Measurements from ENCODE around the gene SLC25A19.

SLC25A19 gene

DNA sequence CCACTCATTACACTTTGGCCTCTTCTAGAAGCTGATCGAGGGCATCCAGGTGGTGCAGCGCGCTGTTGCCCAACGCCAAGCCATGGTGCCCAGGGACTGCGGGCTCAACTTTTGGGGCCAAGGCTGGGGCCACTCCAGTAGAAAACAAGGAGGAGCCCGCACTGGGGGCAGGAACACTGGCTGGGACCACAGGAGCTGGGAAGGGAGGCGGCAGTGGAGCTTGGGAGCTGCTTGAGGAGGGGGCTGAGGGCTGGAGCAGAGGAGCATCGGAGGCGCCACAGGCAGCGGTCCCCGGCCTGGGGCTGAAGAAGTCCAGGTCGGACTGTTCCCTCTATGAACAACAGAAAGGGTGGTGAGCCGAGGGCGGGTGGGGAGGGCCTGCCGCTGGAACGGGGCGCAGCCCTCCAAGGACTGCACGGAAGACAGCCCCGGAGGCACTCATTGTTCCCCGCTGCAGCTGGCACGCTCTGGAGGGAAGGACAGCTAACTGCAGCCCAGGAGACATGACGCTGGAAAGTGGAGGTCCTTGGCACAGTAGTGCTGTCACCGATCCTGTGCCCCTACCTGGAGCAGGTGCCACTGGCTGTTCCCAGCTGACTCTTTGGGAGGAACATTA lies 49.3 kb downstream of the SLC25A19 start:
- no peak for DNase-seq

DNA sequence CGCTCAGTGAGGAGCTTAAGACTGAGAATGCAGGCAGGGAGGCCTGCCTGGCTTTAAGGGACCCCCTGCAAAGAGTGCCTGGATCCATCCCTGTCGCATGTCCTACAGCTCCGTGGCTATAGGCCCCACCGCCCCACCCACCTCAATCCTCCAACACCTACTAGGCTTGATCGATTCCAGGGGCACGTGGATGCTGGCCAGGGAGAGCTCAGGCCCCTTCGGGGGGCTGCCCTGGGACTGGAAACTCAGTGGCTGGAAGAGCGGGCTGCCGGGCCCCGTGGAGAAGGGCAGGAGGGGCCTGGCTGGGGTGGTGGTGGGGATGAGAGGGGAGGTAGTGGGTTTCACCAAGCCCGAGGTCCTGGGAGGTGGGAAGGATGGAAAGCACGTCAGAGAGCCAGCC lies 50.0 kb downstream of the SLC25A19 start:
- no peak for DNase-seq

DNA sequence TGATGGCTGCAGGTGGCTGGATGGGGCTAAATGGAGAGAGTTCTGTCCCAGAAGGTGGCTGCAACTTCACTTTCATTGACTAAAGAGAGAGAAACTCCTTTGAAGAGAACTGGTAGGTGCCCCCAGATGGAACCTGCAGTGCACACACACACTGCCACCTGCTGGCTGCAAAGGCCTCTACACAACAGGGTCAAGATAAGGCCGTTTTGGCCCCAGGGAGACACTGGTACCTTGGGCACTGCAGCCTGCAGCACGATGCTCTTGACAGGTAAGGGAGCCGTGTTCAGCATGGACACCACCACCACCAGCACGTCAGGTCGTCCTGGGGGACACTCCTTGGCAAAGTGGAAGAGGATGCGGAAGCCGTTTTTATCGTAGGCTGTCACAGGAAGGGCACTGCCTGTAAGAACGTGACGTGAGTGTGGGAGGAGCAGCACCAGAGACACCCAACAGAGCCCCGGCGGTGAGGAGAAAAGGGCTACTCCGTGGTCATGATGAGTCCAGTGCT lies 50.5 kb downstream of the SLC25A19 start:
- DNase-seq: peak; percentile 15 to 65 (median 28)

DNA sequence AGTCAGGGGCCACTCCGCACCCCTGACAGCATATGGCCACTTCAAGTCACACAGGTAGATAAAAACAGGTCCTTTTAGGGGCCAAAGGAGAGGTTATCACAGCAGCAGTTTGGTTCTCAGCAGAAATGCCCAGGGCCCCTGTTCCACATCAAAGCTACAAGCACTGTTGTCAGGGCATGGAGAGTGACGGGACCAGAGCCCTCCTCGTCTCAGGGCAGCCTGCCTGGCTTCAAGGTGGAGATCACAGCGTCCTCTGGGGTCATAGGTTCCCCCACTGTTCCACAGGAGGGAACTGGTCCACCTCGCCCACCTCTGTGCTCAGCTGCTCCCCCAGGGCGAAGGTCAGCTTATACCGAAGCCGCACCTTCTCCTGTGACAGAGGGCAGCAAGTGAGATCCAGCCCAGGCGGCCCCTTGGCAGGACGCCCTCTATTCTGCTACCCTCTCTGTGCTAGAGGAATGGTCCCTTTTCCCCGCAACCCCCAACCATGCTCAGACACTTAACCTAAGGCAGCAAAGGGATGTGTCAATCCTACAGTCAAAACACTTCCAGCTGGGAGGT lies 51.1 kb downstream of the SLC25A19 start:
- no peak for DNase-seq

DNA sequence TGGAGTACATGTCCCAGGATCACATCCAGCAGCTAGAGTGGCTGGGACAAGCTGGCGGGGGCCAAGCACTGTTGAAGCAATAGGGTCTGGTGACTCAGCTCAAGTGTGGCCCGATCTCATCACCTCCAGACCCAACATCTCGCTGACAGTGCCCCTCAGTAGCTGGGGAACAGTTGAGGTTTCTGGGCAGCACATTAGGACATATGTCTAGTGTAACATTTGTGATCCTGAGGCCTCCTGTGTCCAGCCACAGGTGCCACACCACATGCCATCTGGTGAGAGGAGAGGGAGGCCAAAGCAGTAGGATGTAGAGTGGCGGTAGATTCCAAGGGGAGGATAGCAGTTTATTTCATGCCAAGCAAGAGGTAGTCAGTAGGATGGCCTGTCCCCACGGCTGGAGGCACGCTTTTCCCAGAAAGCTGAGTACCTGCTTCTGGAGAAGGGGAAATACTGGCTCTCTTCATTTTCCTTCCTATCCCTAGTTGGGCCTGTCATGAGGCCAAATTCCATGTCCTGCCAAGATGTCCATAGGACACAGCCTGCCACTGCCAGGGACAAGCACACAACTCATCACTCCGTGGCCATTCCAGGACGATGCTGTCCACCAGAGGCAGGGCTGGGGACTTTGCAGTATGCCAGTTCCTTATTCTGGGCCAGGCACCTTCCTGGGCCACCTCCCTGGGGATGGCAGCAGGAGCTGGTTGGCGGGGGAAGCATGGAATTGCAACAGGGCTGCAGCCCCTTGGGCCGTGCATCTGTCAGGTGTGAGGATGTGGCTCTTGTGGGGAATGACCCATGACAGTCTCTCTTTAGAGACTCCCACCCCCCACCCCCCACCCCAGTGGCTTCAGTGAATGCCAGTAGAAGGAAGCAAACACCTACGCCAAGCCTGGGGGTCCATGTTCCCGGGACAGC lies 51.9 kb downstream of the SLC25A19 start:
- no peak for DNase-seq

DNA sequence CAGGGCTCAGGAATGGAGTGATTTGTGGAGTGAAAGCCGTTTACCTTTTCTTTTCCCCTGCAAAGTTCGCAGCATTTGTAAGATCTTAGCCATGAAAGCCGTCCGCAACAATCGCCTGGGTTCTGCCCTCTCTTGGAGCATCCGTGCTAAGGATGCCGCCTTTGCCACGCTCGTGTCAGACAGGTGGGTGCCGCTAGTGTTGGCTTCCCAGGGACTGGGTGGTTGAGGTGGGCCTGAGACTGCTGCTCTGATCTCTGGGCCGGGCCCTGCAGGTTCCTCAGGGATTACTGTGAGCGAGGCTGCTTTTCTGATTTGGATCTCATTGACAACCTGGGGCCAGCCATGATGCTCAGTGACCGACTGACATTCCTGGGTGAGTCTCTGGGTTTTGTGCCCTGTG lies 56.4 kb downstream of the SLC25A19 start:
- no peak for DNase-seq

DNA sequence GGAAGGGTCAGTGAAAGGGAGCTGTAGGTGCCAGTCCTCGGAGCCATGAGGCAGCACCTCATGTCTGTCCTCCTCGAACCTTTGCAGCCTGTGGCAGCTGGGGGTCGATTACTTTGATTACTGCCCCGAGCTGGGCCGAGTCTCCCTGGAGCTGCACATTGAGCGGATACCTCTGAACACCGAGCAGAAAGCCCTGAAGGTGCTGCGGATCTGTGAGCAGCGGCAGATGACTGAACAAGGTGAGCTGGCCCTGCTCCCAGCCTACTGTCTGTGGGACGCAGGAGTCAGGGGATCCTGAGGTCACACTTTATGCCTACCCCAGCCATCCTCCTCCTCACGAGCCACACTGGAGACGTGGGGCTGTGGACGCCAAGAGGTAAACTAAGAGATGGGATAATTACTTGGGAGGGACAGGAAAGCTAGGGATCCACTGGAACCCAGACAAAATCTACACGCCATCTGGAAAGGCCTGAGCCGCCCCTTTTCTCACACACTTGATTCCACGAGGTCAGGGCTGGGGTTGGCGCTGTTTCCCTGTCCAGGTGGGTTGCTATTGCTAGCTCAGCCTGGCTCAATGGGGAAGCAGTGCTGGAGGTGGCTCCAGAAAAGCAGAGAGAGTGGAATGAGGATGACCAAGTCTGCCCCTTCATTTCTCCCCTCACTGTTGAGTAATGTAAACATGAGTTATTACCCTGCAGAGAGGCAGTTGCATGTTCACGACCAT lies 57.3 kb downstream of the SLC25A19 start:
- no peak for DNase-seq

DNA sequence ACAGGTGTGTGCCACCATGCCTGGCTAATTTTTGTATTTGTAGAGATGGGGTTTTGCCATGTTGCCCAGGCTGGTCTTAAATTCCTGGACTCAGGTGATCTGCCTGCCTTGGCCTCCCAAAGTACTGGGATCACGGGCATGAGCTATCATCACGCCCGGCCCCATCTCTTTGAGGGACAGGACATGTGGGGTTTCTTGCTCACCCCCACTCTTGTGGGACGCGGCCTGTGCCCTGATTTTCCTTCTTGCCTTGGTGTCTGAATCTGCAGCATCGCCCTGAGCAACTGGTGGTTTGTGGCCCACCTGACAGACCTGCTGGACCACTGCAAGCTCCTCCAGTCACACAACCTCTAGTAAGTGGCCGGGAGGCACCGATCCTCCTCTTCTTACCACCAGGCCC lies 58.2 kb downstream of the SLC25A19 start:
- DNase-seq: no peak

DNA sequence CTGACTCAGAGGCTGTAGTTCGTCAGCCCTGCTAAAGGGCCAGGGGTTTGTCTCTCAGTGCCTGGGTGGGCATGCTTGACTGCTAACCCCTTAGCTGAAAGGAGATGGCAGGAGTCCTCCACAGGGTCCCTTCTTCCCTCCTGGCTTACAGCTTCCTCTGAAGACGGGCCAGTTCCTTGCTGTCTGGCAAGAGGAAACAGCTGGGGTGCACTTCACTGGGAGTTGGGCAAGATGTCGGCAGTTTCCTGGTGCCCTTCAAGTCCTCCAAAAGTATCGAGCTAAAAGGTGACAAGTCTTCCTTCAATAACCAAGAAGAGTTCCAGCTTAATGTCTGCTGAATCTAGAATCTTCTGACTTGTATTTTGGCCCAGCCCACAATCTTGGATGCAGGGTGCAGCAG lies 60.4 kb downstream of the SLC25A19 start:
- DNase-seq: no peak

DNA sequence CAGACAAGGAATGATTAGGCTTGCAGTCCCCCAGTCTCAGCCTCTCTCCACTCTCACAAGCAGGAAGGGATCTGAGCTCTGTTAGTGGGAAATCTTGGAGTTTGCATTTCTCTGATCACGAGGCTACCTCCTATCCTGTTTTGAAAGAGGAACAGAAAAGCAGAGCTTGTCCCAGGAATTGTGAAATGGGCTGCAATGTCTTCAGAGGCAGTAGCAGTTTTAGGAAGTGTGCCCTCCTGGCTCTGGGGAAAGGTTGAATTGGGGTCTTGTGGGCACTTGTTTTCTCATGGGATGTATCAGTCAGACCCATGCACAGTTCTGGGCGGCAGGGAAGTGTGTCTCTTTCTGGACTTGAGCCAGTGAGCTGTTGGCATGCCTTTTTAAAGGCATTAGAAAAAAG lies 60.9 kb downstream of the SLC25A19 start:
- no peak for DNase-seq

DNA sequence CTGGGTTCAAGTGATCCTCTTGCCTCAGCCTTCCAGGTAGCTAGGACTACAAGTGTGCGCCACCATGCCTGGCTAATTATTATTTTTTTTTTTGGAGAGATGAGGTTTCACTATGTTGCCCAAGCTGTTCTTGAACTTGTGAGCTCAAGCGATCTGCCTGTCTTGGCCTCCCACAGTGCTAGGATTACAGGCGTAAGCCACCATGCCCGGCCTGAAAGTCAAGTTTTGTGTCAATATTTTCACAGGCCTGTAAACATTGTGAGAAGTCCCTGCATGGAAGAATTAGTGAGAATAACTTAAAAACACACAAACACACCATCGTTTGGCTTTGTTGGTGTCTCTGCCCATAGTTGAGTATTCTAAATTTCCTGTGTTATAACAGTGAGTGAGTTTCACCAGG lies 61.5 kb downstream of the SLC25A19 start:
- DNase-seq: no peak

DNA sequence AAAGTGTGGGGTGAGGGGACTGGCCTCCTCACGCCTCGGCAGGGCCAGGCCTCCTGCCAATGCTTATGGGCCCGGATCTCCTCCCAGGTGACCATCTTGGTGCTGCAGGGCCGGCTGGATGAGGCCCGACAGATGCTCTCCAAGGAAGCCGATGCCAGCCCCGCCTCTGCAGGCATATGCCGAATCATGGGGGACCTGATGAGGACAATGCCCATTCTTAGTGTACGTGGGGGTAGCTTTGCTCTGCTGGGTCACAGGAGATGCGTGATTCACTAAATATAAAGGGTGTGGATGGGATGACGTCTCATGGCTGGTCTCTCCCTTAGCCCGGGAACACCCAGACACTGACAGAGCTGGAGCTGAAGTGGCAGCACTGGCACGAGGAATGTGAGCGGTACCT lies 64.2 kb downstream of the SLC25A19 start:
- no peak for DNase-seq

All from NCI-H1417 (cell line).